Stimulated activated naive B cell treated with anti-CD40 and anti-IgM and Interleukin-4, amounts not matched to agents 10 μg/mL and 1 μg/mL and 100 μg/mL, for 72 hours (primary cell): ENCODE measurements around the gene GIPR.
"Not testable (repeated sequence)": the region's sequence is repeated elsewhere in the genome, so short reads cannot be mapped to it uniquely, and the experiment has no call there.

Source experiments
- ATAC-seq, 2 donors: fragments of 150-1000 bp; cut with Tn5 transposase; replicated peaks; 2 replicates each; pipeline ENCODE4 v1.10.0; 2021; ENCODE audit warnings: moderate library complexity in 1 of 2
- DNase-seq: peaks from one replicate; pipeline ENCODE4 v3.0.0; 2021
- H3K27ac Mint-ChIP-seq: one replicate; pipeline ENCODE4 v1.8.0; 2022; ENCODE audit warnings: mild to moderate bottlenecking, mixed read lengths
- H3K27me3 Mint-ChIP-seq, 2 donors: one replicate each; pipeline ENCODE4 v1.8.0; 2022; ENCODE audit warnings: mixed read lengths in 2 of 2
- H3K36me3 Mint-ChIP-seq, 2 donors: one replicate each; pipeline ENCODE4 v1.8.0; 2022; ENCODE audit warnings: mixed read lengths in 2 of 2, mild to moderate bottlenecking in 1 of 2
- H3K4me1 Mint-ChIP-seq, 2 donors: one replicate each; pipeline ENCODE4 v1.8.0; 2022; ENCODE audit warnings: mixed read lengths in 2 of 2, mild to moderate bottlenecking in 1 of 2
- H3K4me3 Mint-ChIP-seq, 2 donors: one replicate each; pipeline ENCODE4 v1.8.0; 2022; ENCODE audit warnings: mild to moderate bottlenecking in 2 of 2, mixed read lengths in 2 of 2, moderate library complexity in 1 of 2
- H3K9me3 Mint-ChIP-seq, 2 donors: one replicate each; pipeline ENCODE4 v1.8.0; 2022; ENCODE audit warnings: mixed read lengths in 2 of 2, mild to moderate bottlenecking in 1 of 2

The GIPR gene

GRCh38 chr19:45717131-45717982 is 49.3 kb downstream of the GIPR start:
- H3K4me3 Mint-ChIP-seq = peak overlapping the region; percentile 95 to 98
- H3K9me3 Mint-ChIP-seq = no peaks in the 10 kb centered on the region
- H3K27ac Mint-ChIP-seq = peak overlapping the region; percentile 99
- DNase-seq = peak; percentile 99
- H3K36me3 Mint-ChIP-seq = peaks cover 30 to 32% of the 10 kb centered on the region in 2 donors
- no peaks in the 10 kb centered on the region for H3K27me3 Mint-ChIP-seq
- peak; percentile 97 to 98 for ATAC-seq
- H3K4me1 Mint-ChIP-seq = peaks cover 24 to 41% of the 10 kb centered on the region in 2 donors

- Mint-ChIP-seq H3K4me1 (peaks cover 24 to 41% of the 10 kb centered on the region in 2 donors), H3K27me3 (no peaks in the 10 kb centered on the region), H3K9me3 (no peaks in the 10 kb centered on the region), H3K36me3 (peaks cover 29 to 30% of the 10 kb centered on the region in 2 donors), H3K27ac (peak overlapping the region; percentile 99), H3K4me3 (peak overlapping the region; percentile 95 to 98)
- DNase-seq (no peak), ATAC-seq (no peak)
Observed at GRCh38 chr19:45717983-45718650, 50.1 kb downstream of the GIPR start.

GRCh38 chr19:45720065-45720464 is 52.0 kb downstream of the GIPR start:
- H3K4me3 Mint-ChIP-seq, H3K9me3 Mint-ChIP-seq, DNase-seq, ATAC-seq, H3K27me3 Mint-ChIP-seq, H3K27ac Mint-ChIP-seq: not testable (repeated sequence)
- peaks cover 24 to 32% of the 10 kb centered on the region in 2 donors for H3K4me1 Mint-ChIP-seq
- H3K36me3 Mint-ChIP-seq = peaks cover 33 to 35% of the 10 kb centered on the region in 2 donors

GRCh38 chr19:45728683-45729082 is 60.7 kb downstream of the GIPR start:
- H3K27ac Mint-ChIP-seq, ATAC-seq, H3K9me3 Mint-ChIP-seq, DNase-seq, H3K27me3 Mint-ChIP-seq: not testable (repeated sequence)
- H3K4me3 Mint-ChIP-seq = peak overlapping the region in 1 of 2 donors; percentile 25
- H3K36me3 Mint-ChIP-seq = peaks cover 13 to 14% of the 10 kb centered on the region in 2 donors
- H3K4me1 Mint-ChIP-seq = peaks cover 24 to 51% of the 10 kb centered on the region in 2 donors

DNA sequence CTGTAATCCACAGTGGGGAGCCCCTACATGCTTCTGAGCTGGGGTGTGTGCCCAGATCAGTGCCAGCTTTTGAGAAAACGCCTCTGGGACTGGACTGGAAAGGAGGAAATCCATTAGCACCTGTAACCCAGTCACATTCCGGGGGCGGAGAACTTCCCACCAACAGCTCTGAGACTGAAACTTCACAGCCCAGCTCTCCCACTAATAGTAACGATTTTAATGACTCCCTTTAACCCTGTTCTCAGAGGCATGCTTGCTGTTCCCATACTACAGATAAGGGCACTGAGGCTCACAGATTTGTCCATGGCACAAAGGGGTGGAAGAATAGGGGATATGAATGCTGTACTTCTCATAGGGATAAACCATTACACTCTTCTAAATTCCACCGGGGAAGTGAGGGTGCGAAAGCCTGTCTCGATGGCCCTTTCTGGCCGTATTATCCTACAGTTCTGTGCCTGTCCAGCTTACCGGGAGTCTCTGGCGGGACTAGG is 61.8 kb downstream of the GIPR start:
- no peak for DNase-seq
- Mint-ChIP-seq H3K4me1 (peaks cover 22 to 51% of the 10 kb centered on the region in 2 donors), H3K4me3 (peak overlapping the region; percentile 91 to 96), H3K9me3 (no peaks in the 10 kb centered on the region), H3K27ac (peak overlapping the region; percentile 94), H3K36me3 (peaks cover 9 to 12% of the 10 kb centered on the region in 2 donors), H3K27me3 (no peaks in the 10 kb centered on the region)
- ATAC-seq = no peak

DNA sequence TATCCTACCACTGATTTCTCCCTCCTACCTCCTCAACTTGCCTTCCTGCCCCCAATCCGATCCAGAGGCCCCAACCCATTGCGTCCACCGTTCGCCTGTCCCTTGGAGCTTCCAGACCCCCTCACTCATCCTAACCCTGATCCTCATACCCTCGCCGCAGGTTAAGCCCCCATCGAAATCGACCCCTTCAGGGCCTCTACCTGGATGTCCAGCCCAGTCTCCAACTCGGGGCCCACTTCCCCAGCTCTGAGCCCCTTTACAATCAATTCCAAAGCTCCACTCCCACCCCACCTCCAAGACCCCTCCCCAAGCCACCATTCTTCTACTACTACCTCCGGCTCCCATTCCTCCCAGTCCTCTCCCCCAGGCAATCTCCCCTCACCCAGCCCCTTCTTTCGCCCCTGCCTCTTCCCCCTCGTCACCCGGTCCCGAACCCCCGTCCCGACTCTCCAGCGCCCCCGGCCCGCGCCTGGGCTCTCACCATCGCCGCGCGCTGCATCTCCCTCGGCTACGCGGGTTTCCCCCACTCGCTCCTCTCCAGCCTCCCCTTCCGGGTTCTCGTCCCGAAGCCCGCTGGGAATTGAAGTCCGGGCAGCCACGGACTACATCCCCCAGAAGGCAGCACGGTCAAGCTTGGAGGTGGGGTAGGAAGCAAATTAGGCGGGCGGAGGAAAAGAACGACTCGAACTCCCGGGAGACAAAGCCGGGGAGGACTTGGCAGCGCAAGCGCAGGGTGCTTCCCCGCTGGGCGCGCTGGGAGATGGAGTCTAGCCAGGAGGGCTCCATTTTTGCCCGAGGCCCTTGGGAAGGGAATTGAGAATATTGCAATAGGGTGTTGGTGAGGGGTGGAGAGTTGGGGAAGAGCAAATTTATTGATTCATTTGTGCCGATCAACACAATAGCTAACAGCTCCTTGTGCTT is 62.6 kb downstream of the GIPR start, which contains the start of gene FBXO46:
Gene FBXO46 (minus strand): TSS at position 529 of the 921 bp plus-strand sequence. CDS start 17,401 bp downstream, outside the sequence.
- Mint-ChIP-seq H3K36me3 (peaks cover 9 to 12% of the 10 kb centered on the region in 2 donors), H3K27me3 (no peaks in the 10 kb centered on the region), H3K9me3 (no peaks in the 10 kb centered on the region), H3K4me3 (peak within 1 kb of the TSS; percentile 91 to 96), H3K27ac (peak within 1 kb of the TSS; percentile 94), H3K4me1 (peaks cover 22 to 50% of the 10 kb centered on the region in 2 donors)
- peak; percentile 97 for DNase-seq
- peak; percentile 98 to 99 for ATAC-seq
